GM18873 (cell line): ENCODE measurements around the gene UGDH.
"Not testable (repeated sequence)": the region's sequence is repeated elsewhere in the genome, so short reads cannot be mapped to it uniquely, and the experiment has no call there.

Experiments used
- ATAC-seq: cut with Tn5 transposase; IDR thresholded peaks from one replicate; pipeline ENCODE4 v1.9.1; 2021; ENCODE audit warnings: mild to moderate bottlenecking, moderate library complexity, moderate number of reproducible peaks; ENCODE audit not compliant: unreplicated experiment, low FRiP score

UGDH gene

GRCh38 chr4:39527296-39528060 is at the start of gene UGDH:
Gene UGDH, minus strand, starts transcription at chr4:39527439. Its CDS starts 5,927 bp downstream, at chr4:39521512.
- peak; percentile 93 for ATAC-seq

GRCh38 chr4:39574946-39575345 is 47.7 kb upstream of the UGDH start:
- ATAC-seq, result no peak

- ATAC-seq, result no peak
Observed at GRCh38 chr4:39571504-39571903, 44.3 kb upstream of the UGDH start.

GRCh38 chr4:39571054-39571453 is 43.8 kb upstream of the UGDH start:
- no peak for ATAC-seq

- ATAC-seq, result no peak
Observed at GRCh38 chr4:39569209-39569608, 42.0 kb upstream of the UGDH start.

- ATAC-seq, result no peak
Observed at GRCh38 chr4:39568805-39569204, 41.6 kb upstream of the UGDH start.

- ATAC-seq, result no peak
Observed at GRCh38 chr4:39565878-39566600, 38.8 kb upstream of the UGDH start.

GRCh38 chr4:39563346-39563847 is 36.2 kb upstream of the UGDH start:
- no peak for ATAC-seq

GRCh38 chr4:39562792-39563191 is 35.6 kb upstream of the UGDH start:
- no peak for ATAC-seq

GRCh38 chr4:39559626-39560025 is 32.4 kb upstream of the UGDH start:
- no peak for ATAC-seq

- no peak for ATAC-seq
Observed at GRCh38 chr4:39555472-39555871, 28.2 kb upstream of the UGDH start.

GRCh38 chr4:39548425-39549067 is 21.3 kb upstream of the UGDH start:
- no peak for ATAC-seq

GRCh38 chr4:39544580-39545315 is 17.5 kb upstream of the UGDH start:
- no peak for ATAC-seq

- ATAC-seq, result not testable (repeated sequence)
Observed at GRCh38 chr4:39544080-39544479, 16.8 kb upstream of the UGDH start.

GRCh38 chr4:39543034-39543433 is 15.8 kb upstream of the UGDH start:
- no peak for ATAC-seq

GRCh38 chr4:39542611-39543012 is 15.4 kb upstream of the UGDH start:
- ATAC-seq, result no peak

- ATAC-seq, result no peak
Observed at GRCh38 chr4:39541987-39542610, 14.9 kb upstream of the UGDH start.

- no peak for ATAC-seq
Observed at GRCh38 chr4:39539089-39539611, 11.9 kb upstream of the UGDH start.

- no peak for ATAC-seq
Observed at GRCh38 chr4:39533541-39533940, 6.3 kb upstream of the UGDH start.

- not testable (repeated sequence) for ATAC-seq
Observed at GRCh38 chr4:39532237-39532636, 5.0 kb upstream of the UGDH start.
